Activated effector memory CD4-positive, alpha-beta T cell treated with Interleukin-2 at 50 U/mL for 16 hours (primary cell): ENCODE measurements around the gene C6orf47.

ENCODE experiments used
- DNase-seq: peaks from one replicate; pipeline ENCODE4 v3.0.0-alpha.2; 2020

The C6orf47 gene

DNA sequence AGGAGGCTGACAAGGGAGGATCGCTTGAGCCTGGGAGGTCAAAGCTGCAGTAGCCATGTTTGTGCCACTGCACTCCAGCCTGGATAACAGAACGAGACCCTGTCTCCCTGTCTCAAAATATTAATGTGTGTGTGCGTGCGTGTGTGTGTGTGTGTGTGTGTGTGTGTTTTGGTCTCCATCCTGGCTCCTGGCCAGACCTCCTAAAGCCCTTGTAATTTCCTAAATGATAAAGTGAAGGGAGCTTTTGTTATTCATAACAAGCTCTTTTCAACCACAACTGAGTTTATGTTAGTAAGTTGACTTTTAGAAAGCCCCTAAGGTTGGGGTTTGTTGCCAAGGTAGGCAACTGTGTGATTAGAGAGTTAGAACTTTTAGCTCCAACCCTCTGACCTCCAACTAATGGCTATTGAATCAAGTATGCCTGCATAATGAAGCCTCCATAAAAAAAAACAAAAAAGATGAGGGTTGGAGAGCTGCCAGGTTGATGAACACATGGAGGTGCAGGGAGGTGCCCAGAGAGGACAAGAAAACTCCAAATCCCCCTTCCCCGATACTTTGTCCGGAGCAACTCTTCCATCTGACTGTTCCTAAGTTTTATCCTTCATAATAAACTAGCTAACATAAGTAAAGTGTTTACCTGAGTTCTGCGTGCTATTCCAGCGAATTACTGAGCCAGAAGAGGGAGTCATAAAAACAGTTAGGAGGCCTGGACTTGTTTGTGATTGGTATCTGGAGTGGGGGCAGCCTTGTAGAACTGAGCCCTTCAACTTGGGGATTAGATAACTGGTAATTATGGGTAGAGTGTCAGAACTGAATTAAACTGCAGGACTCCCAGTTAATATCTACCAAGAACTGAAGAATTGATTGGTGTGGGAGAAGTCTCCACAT, 50.8 kb downstream of the C6orf47 start:
- DNase-seq = no peak
